CD4-positive, alpha-beta T cell treated with Interleukin-21 for 1 hour (primary cell): Measurements from ENCODE around the gene TMEM253.

Experiments
- DNase-seq: peaks from one replicate; pipeline ENCODE4 v3.0.0-alpha.2; 2020

TMEM253 gene

DNA sequence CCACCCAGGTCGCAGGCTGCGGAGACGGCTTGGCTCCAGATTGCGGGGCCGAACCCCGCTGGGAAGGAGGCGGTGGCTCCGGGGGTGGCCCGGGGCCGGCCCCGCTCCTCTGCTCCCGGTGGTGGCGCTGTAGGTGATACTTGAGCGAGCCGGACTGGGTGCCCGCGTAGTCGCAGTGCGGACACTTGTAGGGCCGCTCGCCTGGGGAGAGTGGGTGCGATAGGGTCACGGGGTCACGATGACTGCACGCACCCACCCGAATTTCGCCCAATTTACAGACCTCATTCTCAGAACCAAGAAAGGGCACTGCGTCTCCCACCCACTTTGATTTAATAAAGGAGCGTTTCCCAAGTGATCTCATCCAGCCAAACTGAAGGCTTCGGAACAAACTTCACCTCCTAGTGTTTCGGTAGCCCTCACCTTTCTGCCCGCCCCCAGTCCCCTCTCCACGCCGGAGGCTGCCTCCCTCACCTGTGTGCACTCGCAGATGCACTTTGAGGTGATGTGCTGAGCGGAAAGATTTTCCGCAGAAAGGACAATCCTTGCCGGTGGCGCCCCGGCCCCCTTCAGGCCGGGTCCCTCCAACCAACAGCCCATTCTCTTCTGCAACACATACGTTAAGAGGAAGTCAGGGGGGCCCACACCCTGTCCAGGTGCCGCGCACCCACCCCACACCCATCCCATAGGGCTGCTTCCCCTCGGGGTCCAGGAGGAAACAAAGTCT is 9.8 kb upstream of the TMEM253 start:
- DNase-seq = no peak

DNA sequence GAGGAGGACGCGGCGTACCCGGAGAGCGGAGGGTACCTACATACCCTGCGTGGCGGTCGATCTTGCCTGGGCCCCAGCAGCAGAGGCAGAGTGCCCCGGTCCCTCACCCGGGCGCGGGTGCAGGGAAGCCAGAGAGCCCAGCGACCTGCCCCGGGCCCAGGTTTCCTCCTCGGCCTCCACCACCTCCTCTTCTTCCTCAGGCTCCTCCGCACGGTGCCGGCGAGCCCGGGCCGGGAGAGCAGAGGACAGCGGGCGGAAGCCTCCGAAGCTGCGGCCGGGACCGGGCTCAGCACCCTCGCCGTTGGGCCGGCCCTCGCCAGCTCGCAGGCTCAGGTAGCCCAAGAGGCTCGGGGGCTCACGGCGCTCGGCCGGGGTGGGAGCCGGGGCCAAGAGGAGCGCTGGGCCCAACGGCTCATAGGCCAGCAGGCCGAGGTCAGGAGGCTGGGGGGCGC is 9.0 kb upstream of the TMEM253 start:
- no peak for DNase-seq

DNA sequence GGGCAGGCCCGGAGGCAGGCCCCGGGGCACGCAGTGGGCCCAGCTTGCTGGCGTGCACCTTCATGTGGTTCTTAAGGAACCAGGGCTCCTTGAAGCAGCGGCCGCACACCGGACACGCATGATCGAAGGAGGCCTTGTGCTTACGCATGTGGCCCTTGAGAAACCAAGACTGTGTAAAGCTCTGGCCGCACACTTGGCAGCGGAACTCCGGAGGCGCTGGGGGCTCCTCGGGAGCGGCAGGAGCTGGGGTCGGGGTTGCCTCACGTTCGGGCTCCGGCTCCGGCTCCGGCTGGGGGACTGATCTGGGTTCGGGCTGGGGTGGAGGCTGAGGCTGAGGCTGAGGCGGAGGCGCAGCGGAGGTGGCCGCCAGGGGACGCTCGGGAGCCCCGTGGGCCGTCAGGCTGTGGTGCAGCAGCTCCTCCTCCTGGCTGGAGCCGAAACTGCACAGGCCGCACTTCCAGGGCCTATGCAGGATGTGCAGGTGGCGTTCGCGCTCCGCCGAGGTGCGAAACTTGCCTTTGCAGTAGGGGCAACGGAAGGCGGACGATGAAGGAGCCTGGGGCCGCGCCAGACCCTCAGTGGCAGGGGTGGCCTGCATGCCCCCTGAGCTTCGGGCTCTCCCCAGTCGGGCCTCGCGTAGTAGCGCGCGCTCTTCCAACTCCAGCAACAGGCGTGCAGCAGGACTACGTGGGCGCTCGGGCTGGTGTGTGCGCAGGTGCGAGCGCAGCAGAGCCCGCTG is 8.4 kb upstream of the TMEM253 start:
- peak; percentile 90 for DNase-seq

DNA sequence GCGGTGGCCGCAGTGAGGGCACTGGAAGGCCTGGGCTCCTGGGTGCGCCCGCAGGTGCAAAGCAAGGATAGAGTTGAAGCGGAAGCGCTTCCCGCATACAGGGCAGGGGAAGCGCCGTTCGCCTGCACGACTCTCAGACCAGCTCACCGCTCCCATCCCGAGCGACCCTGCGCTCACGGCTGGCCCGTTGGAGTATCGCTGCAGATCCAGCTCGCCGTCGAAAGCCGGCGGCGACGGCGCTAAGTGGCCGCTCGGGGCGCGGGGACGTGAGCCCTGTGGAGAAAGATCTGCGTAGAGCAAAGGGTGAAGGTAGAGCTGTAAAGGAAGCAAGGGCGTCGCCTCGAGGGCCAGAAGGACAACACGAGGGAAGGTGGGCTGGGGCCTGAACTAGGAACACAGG is 7.8 kb upstream of the TMEM253 start:
- DNase-seq = no peak

DNA sequence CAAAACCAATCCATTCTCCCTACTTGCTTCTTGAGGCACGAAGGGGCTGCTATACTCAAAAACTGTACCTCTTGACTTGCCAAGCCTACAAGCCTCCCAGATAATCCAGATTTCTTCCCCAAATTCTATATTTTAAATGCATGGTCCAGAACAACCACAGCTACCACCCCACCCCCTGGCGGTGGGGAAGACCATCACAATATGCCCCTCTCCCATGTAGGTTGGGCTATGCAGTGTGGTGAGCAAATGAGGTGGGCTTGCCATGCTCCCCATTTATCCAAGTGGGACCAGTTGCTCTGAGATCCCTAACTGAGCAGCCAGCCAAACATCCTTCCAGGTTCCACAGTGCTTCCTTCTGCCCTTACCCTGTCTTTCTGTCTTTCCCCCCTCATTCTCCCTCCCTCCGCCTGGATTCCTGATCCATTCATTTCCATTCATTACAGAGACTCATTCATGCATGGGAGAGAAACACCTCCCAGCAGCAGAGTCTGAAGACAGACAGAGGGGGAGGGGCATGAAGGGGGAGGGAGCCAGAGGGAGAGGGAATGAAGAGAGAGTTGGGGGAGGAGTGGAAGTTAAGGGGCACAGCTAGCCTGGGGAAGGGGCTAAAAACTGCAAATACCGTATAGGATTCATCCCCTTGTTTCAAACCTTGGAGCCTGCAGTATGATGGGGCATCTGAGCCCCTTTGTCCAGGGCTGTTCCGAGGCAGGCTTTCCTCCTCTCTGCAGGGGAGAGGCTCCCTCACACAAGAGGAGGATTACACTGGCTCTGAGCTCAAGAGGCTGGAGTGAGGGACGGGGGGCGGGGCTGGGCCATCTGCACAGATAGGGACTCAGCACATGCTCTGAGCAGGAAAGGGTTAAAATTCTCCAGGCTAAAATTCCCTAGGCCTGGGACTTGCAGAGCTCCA is 6.8 kb upstream of the TMEM253 start:
- no peak for DNase-seq

DNA sequence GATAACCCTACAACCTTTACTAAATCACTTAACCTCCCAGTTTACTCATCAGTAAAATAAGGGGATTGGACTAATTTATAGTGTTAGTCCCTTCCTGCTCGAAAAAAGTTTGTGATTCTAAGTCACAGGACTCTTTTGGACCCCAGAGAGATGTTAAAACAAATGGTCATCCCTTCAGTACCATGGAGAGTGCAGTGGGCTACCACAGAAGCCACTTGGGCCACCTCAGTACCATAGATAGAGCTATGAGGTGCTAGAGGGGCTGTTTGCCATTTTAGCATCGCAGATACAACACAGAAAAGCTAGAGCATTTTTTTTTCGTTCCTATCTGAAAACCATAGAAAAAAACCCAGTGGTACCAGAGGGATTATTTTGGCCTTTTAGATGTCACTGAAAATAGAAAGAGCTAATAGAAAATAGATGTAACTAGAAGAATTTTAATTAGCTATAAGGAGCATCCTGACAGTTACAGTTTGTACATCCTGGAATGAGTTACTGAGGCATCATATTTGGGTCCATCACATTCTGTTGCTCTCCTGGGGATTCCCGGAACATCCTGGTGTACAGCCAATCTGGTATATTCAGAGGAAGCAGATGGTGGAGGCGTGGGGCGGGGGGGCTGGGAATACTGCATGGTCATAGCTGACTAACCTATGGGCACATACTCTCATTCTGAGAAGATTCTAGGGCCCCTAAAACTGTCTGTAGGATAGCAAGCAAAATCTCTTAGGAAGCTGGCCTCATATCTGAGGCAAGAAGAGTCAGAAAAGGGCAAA is 5.2 kb upstream of the TMEM253 start:
- no peak for DNase-seq

DNA sequence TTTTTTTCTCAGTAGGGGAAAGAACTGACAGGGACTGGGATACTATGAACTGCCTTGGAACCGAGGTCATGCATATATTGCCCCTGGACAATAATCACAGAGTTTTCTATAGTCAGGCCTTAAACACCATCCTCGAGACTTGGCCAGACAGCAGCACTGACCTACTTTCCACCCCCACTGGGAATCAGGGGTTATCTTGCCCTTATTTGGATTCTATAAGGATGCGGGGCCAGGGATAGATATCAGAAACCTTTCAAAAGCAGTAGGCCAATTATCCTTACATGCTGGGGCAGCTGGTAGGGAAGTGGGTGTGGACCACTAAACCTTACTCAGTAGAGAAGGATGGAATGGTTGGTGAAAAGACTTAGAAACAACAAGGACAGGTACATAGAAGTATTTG is 4.4 kb upstream of the TMEM253 start:
- DNase-seq = no peak

DNA sequence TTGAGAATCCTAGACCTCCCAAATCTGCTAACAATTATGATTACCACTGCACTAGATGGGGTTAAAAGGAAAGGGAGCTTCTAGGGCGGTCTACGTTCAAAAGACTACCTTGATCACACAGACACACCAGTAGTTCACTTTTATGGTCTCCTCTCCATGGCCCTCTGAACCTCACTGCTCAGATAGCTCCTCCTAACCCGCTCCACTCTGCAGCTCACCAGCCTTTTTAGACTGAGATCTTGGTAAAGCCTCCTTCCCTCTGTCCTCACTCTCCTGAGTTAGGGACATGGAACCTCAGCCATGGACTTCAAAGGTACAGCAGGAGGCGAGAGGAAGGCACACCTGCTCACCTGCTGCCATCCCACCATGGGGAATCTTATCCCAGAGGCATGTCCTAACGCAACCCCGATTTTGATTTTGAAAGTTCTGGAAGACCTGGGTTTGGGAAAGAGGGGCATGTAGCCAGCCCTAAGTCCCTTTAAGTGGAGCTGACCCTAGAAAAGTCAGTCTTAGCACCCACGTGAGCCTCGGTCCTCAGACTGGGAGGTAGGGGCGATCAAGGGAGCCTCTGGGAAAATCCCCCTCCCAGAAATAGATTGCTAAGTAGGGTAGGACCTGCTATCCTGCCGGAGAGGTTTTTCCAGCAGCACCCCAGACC is 3.8 kb upstream of the TMEM253 start:
- DNase-seq = no peak

DNA sequence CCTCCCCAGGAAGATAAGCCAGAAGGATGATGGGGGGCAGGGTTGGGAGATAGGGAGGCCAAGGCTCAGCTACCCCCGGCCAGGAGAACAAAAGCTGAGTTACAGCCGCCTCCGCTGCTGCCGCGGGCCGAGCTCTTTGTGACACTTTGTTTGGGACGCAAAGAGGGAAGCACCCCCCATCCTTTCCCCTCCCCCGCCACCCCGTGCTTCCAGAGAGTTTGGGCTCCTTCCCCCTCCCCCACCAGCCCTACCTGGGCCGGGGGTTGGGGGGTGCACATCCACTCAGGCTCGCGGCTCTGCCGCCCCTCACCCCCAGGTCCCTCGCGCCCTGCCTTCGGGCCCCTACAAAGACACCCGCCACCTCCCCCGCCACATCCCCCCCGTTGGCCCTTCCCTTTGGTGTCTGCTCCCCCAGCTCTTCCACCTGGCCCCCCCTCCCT is 3.2 kb upstream of the TMEM253 start:
- no peak for DNase-seq

DNA sequence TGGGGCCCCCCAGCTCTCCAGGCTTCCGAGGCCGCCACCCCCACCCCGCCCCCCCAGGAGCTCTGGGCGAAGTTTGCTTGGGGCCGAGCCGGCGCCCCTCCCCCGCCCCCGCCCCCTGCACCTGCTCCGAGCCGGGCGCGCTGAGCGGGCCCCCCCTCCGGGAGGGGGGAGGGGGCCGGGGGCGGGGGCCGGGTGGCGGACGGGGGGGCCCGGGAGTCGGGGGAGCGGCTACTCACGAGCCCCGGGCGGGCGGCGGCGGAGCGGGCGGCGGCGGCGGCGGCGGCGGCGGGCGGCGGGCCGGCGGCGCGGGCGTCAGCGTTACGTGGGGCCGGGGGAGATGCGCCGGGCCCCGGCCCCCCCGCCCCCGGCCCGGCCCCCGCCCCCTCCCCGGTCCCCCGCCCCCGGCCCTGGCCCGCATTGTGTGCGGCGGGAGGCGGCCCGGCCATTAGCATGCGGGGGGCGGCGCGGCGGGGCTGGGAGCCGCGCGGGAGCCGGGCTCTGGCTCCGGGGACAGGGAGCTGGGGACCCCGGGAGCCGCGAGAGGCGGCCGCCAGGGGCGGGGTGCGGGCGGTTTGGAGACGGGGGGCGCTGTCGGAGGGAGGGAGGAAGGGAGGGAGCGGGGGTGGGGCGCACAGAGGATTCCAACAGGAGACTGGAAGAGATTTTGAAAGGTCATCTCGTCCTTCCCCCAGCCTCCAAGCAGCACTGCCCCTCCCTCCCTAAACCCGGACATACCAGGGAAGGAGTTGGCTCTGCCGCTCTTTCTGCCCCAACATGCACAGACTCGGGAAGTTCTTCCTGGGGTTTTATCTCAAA is 2.6 kb upstream of the TMEM253 start, which contains the start of gene ZNF219:
TSS of gene ZNF219 (minus strand) at position 580 of the 816 bp plus-strand sequence. CDS start 5,064 bp downstream, outside the sequence.
- peak; percentile 57 for DNase-seq

DNA sequence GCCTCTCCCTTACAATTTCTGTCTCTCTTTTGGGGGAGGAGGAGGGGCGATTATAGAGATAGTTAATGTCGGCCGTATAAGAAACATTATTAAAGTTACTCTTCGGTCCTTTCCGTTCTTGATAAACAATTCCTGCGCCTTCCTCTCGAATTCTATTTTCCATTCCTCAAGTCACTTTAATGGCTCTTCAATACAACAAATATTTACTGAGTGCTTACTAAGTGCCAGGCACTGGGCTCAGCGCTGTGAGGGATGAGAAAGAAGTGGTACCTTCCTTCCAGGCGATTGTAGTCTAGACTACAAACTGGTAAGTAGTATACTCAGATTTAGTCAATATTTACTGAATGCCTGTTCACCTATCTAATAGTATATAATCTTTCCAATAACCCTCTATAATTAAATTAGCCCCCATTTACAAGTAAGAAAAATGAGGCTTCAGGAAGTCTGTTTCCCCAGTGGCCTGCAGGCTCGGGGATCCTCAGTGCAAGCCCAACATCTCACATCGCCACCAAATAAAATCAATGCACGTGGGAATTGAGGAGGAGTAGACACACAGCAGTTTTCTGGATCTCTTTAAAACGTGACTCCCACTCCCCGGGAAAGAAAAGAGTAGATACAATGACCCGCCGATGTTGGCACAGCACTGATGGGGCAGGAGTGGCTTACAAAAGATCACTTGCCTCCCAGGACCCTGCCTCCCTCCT is 1.8 kb upstream of the TMEM253 start:
- DNase-seq = no peak

DNA sequence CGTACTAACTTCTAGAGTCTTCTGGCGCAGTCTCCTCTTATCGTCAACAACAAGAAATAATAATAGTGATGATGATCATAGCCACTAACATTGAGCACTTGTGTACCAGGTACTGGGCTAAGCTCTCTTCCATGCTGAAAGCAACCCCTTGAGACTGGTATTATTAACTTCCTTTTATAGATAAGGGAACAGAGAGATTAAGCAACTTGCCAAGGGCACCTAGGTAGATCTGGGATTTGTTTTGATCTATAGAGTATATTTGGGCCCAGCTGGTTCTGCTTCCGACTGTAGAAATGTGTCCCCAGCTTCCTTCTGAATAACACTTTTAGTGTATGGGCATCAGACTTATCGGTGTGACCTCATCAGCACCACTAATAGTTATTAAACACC is 1.3 kb upstream of the TMEM253 start:
- DNase-seq = no peak

DNA sequence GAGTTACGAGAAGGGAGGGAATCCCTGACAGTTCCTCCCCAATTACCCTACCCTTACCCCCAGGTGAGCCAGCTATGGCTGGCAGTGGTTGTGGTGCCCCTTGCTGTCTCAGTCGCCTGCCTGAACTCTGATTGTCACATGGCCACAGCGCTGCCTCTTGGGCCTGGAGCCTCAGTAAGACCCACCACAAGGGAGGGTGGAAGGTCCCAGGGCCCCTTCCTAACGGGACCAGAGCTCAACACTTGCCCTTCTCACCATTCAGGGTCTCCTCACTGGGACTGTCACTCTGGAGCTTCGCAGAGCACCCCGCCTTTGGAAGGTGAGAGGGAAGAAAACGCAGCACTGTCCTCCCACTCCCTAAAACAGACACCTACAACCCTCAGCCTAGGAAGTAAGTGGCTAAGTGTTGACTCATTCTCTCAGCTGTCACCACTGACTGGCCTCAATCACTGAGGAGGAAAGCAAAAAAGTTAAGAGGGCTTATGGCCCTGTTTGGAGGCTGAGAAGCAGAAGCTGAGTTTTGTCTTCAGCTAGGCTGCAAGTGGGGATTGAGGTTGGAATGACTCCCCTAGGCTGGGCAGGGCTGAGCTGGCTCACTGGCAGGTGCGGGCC is 1.0 kb downstream of the TMEM253 start:
- DNase-seq = no peak

DNA sequence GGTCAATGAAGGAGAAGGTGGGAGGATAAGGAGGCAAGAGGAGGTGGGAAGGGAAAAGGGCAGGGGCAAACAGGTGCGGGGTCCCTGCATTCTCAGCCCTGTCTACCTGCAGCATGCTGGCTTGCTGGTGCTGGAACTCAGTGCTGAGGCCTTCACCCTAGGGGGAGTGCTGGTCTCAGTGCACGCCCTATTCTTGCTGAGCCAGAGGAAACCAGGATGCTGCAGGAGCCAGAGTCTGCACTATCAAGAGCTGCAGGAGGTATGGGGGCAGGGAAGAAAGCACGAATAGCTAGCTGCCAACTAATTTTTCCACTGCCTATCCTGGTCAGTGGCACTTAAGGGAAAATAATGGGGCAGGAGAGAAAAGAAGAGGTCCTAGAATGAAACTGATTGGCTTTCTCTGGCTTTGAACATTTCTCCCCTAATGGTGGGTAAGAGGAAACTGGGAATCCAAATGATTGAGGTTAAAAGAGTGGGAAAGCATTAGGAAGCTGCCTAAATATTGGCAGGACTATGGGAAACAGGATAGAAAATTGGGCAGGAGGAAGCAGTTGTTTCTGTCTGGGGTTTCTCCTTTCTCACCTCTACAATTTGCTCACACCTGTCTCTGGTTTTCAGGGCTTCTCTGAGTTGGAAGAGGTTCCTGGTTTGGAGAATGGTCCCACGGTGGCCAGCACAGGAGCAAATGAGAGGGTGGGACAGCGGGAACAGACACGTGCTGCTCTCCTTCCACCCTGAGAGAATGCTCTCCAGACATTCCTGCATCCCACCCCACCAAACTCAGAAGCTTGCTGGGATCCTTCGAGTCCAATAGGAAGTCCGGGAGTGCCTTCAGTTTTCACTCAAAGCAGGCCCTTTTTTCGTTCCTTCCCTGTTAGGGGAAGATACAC is 1.9 kb downstream of the TMEM253 start:
- DNase-seq = no peak

DNA sequence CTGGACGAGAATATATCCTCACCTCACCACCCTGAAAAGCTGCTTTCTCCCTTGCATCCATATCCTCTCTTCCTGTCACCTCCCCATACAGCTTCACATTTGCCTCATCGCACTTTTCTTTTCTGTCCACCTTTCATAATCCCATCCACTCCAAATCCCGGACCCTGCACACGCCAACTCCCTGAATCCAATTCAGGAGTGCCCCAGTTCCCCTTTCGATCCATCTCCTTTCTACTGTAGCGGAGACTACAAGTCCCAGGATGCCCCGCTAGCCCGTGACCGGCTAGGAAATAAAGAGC is 2.5 kb downstream of the TMEM253 start:
- no peak for DNase-seq

DNA sequence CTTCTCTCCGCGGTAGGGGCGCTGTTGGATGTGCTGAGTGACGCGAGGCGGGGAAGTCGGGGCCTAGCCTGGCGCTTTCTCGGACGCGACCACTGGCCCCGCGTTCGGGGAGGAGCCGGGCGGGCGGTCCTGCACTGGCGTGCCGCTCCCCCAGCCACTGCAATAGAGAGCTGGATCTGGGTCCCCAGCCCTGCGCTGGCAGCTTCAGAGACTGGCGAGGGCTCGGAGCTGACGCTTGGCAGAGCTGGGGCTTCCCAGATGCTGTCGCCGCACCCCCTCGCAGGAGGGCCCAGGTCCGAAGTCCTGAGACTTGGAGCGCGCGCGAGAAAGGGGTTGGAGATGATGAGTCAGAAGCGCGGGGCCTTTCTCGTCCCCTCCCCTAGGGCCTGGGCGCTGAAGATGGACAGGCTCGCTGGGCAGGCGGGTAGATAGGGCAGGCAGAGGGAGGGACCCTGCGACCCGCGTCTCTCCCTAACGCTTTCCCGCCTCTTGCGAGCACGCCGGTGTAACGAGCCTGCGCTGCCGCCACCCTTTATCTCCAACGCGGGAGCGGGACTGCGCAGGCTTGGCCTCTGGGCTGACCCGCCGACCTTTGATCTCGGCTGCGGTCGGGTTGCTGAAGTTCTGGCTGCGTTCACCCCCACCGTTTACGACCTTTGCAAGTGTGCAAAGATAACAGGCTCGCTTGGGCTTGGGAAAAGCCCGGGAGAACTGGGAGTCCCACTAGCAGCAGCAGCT is 3.0 kb downstream of the TMEM253 start:
- DNase-seq = peak; percentile 95

DNA sequence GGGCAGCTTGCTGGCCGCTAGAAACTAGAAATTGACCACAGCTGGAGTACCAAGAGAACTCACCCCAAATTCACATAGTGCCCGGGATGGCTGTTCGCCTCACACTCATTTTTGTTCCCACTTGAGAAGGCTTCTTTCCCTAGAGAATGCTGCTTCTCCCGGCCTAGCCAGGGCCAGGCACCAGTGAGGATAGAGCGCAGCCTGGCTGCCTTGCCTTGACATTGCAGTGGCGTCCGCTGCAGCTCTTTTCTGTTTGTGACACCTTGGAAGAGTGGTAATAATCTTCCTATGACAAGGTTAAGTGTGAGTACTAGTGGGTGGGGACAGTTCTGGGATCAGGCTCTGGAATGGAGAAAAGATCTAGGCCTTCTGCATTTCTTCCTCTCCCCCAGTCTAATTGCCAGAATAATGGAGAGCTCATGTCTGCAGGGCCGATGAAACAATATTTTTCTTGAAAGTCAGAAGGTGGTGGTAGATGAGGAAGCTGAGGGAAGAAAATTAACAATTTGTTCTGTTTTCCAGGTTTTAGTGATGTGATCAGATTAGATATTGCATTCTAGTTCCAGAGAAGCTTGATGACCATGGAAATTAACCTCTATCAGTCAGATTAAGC is 3.7 kb downstream of the TMEM253 start:
- peak; percentile 72 for DNase-seq

DNA sequence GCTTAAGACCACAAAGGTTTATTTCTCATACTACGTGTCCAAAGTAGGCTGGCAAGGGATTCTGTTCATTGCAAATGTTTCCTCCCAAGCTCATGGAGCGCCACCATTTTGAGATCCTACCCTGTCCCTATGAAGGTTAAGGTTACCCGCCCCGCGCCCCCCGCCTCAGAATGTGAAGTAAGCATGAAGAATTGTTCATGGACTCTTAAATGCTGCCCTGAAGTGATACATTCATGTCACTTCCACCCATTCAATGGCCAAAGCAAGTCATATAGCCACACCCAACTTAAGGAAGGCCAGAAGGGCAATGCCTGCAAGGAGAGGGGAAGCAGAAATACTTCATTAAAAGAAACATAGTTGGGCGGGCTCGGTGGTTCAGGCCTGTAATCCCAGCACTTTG is 4.2 kb downstream of the TMEM253 start:
- no peak for DNase-seq
